AG09309 (cell line): Measurements from ENCODE around the gene PLCXD3.

Source experiments
- DNase-seq: peaks from one replicate; pipeline ENCODE4 v3.0.0-alpha.2; 2010; ENCODE audit warnings: low read depth
- H3K4me3 ChIP-seq: 2 replicates; pipeline ENCODE4 v1.5.1; 2011; ENCODE audit warnings: mild to moderate bottlenecking, low read depth, low read length, moderate library complexity; ENCODE audit not compliant: control insufficient read depth
- TF ChIP-seq, protein P1 (sequence below): IDR thresholded peaks from 2 replicates; pipeline ENCODE4 v1.5.1; 2011; ENCODE audit warnings: mild to moderate bottlenecking, low read depth, low read length, inconsistent platforms; ENCODE audit not compliant: insufficient read depth, control insufficient read depth; ENCODE audit errors: missing control alignments

PLCXD3 gene

DNA sequence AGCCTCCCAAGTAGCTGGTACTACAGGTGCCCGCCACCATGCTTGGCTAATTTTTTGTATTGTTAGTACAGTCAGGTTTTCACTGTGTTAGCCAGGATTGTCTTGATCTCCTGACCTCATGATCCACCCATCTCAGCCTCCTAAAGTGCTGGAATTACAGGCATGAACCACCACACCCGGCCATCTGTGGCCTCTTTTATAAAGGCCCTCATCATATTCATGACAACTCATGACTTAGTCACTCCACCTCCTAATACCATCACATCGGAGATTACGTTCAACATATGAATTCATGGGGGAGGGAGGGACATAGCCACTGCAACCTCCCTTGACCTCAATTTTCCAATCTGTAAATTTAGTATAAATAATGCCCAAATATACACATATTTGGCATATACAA is 27.2 kb upstream of the PLCXD3 start:
- DNase-seq = no peak
- no peak overlapping the region for H3K4me3 ChIP-seq
- TF ChIP-seq, protein P1, sequence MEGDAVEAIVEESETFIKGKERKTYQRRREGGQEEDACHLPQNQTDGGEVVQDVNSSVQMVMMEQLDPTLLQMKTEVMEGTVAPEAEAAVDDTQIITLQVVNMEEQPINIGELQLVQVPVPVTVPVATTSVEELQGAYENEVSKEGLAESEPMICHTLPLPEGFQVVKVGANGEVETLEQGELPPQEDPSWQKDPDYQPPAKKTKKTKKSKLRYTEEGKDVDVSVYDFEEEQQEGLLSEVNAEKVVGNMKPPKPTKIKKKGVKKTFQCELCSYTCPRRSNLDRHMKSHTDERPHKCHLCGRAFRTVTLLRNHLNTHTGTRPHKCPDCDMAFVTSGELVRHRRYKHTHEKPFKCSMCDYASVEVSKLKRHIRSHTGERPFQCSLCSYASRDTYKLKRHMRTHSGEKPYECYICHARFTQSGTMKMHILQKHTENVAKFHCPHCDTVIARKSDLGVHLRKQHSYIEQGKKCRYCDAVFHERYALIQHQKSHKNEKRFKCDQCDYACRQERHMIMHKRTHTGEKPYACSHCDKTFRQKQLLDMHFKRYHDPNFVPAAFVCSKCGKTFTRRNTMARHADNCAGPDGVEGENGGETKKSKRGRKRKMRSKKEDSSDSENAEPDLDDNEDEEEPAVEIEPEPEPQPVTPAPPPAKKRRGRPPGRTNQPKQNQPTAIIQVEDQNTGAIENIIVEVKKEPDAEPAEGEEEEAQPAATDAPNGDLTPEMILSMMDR = no peak

DNA sequence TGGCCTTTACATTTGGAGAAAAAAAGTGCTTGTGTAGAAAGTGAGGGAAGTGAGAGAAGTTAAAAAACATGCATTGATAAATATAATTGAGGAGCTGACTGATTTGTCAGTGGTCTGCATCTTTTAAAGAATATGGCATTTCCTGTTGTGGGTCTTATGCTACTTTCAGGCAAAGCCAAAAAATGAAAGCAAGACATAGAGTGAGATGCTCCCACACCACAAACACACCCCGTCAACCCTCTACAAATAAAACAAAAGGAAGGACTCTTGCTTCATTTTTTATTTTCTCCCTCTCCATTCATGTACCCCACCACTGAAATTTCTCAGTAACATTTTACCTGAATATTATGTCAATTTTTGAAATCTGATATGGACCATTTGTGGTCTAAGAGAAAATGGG is 22.1 kb upstream of the PLCXD3 start:
- H3K4me3 ChIP-seq = no peak overlapping the region
- TF ChIP-seq, protein P1 = no peak
- DNase-seq = no peak

DNA sequence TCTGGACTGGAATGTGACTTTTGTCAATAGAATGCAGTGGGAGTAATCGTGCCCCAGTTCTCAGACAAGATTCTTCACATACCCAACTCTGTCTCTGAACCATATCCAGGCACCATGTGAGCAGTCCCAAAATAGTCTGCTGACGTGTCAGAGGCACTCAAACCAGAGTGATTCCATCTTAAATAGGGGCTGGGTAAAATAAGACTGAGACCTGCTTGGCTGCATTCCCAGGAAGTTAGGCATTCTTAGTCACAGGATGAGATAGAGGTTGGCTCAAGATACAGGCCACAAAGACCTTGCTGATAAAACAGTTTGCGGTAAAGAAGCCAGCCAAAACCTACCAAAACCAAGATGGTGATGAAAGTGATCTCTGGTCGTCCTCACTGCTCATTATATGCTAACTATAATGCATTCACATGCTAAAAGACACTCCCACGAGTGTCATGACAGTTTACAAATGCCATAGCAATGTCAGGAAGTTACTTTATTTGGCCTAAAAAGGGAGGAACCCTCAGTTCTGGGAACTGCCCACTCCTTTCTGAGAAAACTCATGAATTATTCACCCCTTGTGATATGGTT is 16.9 kb upstream of the PLCXD3 start:
- H3K4me3 ChIP-seq = no peak overlapping the region
- DNase-seq = peak; percentile 90
- TF ChIP-seq, protein P1 = no peak

DNA sequence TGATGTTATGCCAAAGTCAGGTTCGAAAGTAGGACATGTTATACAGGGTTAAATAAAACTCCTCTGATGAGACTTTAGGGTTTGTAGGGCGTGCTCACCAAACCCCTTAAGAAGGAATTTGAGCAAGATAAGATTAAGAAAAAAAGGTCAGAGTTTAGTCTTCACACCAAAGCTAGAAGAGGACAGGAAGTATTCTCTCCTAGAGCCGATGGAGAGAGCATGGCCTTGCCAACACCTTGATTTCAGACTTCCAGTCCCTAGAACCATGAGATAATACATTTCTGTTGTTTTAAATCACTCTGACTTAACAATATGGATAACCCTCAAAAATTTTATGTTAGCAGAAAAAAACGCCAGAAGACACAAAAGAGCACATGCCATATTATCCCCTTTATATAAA is 16.3 kb upstream of the PLCXD3 start:
- H3K4me3 ChIP-seq = no peak overlapping the region
- TF ChIP-seq, protein P1 = no peak
- no peak for DNase-seq

DNA sequence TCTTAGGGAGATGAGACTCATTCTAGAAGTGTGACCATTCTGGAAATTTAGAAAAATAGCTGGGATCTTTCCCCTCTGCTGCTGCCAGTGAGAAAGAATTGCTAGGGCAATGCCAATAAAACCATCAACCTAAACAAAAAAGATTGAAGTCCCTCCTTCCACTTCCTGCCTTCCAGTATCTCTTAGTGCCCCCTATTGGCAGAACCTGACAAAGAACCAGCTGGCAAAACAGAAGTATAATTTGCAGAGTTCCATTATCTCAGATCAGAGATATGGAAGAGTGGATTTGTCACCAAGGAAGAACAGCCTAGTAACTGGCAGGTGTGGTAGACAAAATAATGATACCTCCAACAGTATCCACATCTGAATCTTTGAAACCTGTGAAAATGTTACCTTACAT is 13.8 kb upstream of the PLCXD3 start:
- no peak for DNase-seq
- TF ChIP-seq, protein P1 = peak; percentile 28
- no peak overlapping the region for H3K4me3 ChIP-seq

DNA sequence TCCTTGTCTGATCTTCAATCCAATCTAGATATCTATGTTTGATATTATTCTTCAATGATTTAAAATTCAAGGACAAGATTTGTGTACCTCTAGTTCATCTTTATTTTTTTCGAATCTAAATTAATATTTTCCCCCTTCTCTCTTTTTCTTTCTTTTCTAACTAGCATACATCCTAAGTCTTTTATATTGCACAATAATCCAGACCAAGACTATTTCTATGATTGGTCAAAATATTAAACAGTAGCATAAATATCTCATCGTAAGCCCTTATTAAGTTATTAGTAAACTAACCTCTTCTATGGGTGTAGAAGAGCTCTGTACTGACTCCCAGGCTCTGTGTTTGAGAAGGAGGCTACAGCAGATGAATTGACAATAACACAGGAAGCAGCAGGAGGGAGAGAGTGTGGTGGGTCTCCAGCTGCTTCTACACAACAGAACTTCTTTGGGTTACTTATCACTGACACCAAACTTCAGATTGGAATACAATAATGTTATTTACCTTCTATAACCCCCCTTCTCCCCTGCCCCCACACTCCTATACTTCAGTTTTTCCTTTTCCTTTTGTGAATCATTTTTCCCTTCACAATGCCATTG is 11.9 kb upstream of the PLCXD3 start:
- TF ChIP-seq, protein P1 = no peak
- H3K4me3 ChIP-seq = no peak overlapping the region
- no peak for DNase-seq
